Loucy (cell line): ENCODE results near the gene FAM50A.

Experiments
- CTCF ChIP-seq: fragments of 200-600 bp; sonication (generic); conservative IDR thresholded peaks from 2 replicates; pipeline ENCODE4 v1.5.1; 2014; ENCODE audit warnings: mild to moderate bottlenecking, antibody characterized with exemption, low read length
- EZH2phosphoT487 ChIP-seq: fragments of 200-600 bp; IDR thresholded peaks from 2 replicates; pipeline ENCODE4 v1.6.1; 2018; ENCODE audit warnings: antibody characterized with exemption, mild to moderate bottlenecking, moderate library complexity, borderline replicate concordance

GRCh38 chrX:154430916-154431315 is 13.0 kb upstream of the FAM50A start:
- TF ChIP-seq CTCF (no peak), EZH2phosphoT487 (no peak)
